Mesenchymal stem cell (in vitro differentiated cells and primary cell): Measurements from ENCODE around the gene FOXJ1.

Experiments used
- DNase-seq: peaks from one replicate; pipeline ENCODE4 v3.0.0-alpha.2; 2013
- H2AFZ ChIP-seq: one replicate; pipeline ENCODE4 v1.6.1; 2013; ENCODE audit warnings: low read depth, mild to moderate bottlenecking, control low read depth, inconsistent platforms, low read length, moderate library complexity
- H2AK5ac ChIP-seq: 2 replicates; pipeline ENCODE4 v1.6.1; 2013; ENCODE audit warnings: low read length, moderate library complexity, mild to moderate bottlenecking, inconsistent platforms; ENCODE audit not compliant: severe bottlenecking
- H2BK120ac ChIP-seq: one replicate; pipeline ENCODE4 v1.6.1; 2013; ENCODE audit warnings: low read depth, mild to moderate bottlenecking, inconsistent platforms, low read length, moderate library complexity
- H2BK12ac ChIP-seq, 2 experiments: one replicate each; pipeline ENCODE4 v1.6.1; 2013; ENCODE audit warnings: inconsistent platforms in 2 of 2, low read length in 2 of 2, mild to moderate bottlenecking in 2 of 2, moderate library complexity in 2 of 2, control low read depth in 1 of 2
- H2BK15ac ChIP-seq: one replicate; pipeline ENCODE4 v1.6.1; 2013; ENCODE audit warnings: mild to moderate bottlenecking, low read depth, inconsistent platforms; ENCODE audit not compliant: poor library complexity, severe bottlenecking
- H2BK5ac ChIP-seq: 2 replicates; pipeline ENCODE4 v1.6.1; 2013; ENCODE audit warnings: low read depth, mild to moderate bottlenecking, low read length, control low read depth, inconsistent platforms; ENCODE audit not compliant: poor library complexity, severe bottlenecking
- H3K14ac ChIP-seq, 2 experiments: one replicate each; pipeline ENCODE4 v1.6.1; 2013; ENCODE audit warnings: inconsistent platforms in 2 of 2, low read length in 2 of 2, control low read depth in 1 of 2, mild to moderate bottlenecking in 1 of 2, moderate library complexity in 1 of 2
- H3K18ac ChIP-seq, 2 experiments: one replicate each; pipeline ENCODE4 v1.6.1; 2013; ENCODE audit warnings: inconsistent platforms in 2 of 2, low read length in 2 of 2, control low read depth in 1 of 2, low read depth in 1 of 2, mild to moderate bottlenecking in 1 of 2
- H3K23ac ChIP-seq, 2 experiments: one replicate each; pipeline ENCODE4 v1.6.1; 2013; ENCODE audit warnings: inconsistent platforms in 2 of 2, low read length in 2 of 2, mild to moderate bottlenecking in 2 of 2, moderate library complexity in 2 of 2, control low read depth in 1 of 2
- H3K27ac ChIP-seq: 2 replicates; pipeline ENCODE4 v1.5.1; 2013; ENCODE audit warnings: mild to moderate bottlenecking, moderate library complexity, low read length, control low read depth, inconsistent platforms; ENCODE audit not compliant: poor library complexity, severe bottlenecking
- H3K27me3 ChIP-seq, 2 experiments: 2 replicates each; pipeline versions ENCODE4 v1.6.1 to v1.7.0; 2013; ENCODE audit warnings: low read length in 2 of 2, mild to moderate bottlenecking in 2 of 2, moderate library complexity in 2 of 2, control low read depth in 1 of 2, inconsistent platforms in 1 of 2; ENCODE audit not compliant: control insufficient read depth in 1 of 2, insufficient read depth in 1 of 2
- H3K36me3 ChIP-seq, 2 experiments: 2 replicates each; pipeline versions ENCODE4 v1.6.1 to v1.7.0; 2013; ENCODE audit warnings: low read length in 2 of 2, control low read depth in 1 of 2, inconsistent platforms in 1 of 2, low read depth in 1 of 2, mild to moderate bottlenecking in 1 of 2; ENCODE audit not compliant: insufficient read depth in 2 of 2, control insufficient read depth in 1 of 2
- H3K4ac ChIP-seq, 2 experiments: one replicate each; pipeline ENCODE4 v1.6.1; 2013; ENCODE audit warnings: inconsistent platforms in 2 of 2, low read length in 2 of 2, mild to moderate bottlenecking in 2 of 2, moderate library complexity in 2 of 2, control low read depth in 1 of 2, low read depth in 1 of 2
- H3K4me1 ChIP-seq: 2 replicates; pipeline ENCODE4 v1.6.1; 2013; ENCODE audit warnings: low read depth, low read length, control low read depth; ENCODE audit not compliant: control insufficient read depth, insufficient read depth
- H3K4me2 ChIP-seq: 2 replicates; pipeline ENCODE4 v1.6.1; 2013; ENCODE audit warnings: low read length, mild to moderate bottlenecking, inconsistent platforms; ENCODE audit not compliant: poor library complexity, severe bottlenecking
- H3K4me3 ChIP-seq, 2 experiments: 2 replicates each; pipeline versions ENCODE4 v1.5.1 to v1.7.0; 2013; ENCODE audit warnings: low read length in 2 of 2, mild to moderate bottlenecking in 2 of 2, control low read depth in 1 of 2, low read depth in 1 of 2; ENCODE audit not compliant: insufficient read depth in 1 of 2
- H3K79me1 ChIP-seq: replicated peaks from 2 replicates; pipeline ENCODE4 v1.6.1; 2013; ENCODE audit warnings: mild to moderate bottlenecking, control low read depth, low read length, inconsistent platforms; ENCODE audit not compliant: poor library complexity, severe bottlenecking
- H3K9ac ChIP-seq: 2 replicates; pipeline ENCODE4 v1.7.0; 2013; ENCODE audit warnings: mild to moderate bottlenecking, low read length, moderate library complexity
- H3K9me3 ChIP-seq: 2 replicates; pipeline ENCODE4 v1.7.0; 2013; ENCODE audit warnings: mild to moderate bottlenecking, low read length; ENCODE audit not compliant: control insufficient read depth
- H4K8ac ChIP-seq: one replicate; pipeline ENCODE4 v1.6.1; 2013; ENCODE audit warnings: inconsistent platforms, mild to moderate bottlenecking, low read length, moderate library complexity
- H4K91ac ChIP-seq: one replicate; pipeline ENCODE4 v1.6.1; 2013; ENCODE audit warnings: mild to moderate bottlenecking, low read length, inconsistent platforms
- WGBS: methylation state at CpG from one replicate; pipeline ENCODE4 v1.1.7; 2013; ENCODE audit warnings: mixed read lengths; 5-methylcytosine and 5-hydroxymethylcytosine counted together

The FOXJ1 gene

GRCh38 chr17:76137351-76138233 is 3.5 kb downstream of the FOXJ1 start:
- no peak overlapping the region for H4K91ac ChIP-seq
- H2BK15ac ChIP-seq: no peak overlapping the region
- peak overlapping the region; percentile 91 for H2AK5ac ChIP-seq
- H2BK120ac ChIP-seq: no peak overlapping the region
- H2AFZ ChIP-seq: no peak overlapping the region
- no peaks in the 10 kb centered on the region for H3K9me3 ChIP-seq
- no peaks in the 10 kb centered on the region for H3K79me1 ChIP-seq
- peaks cover 73% of the 10 kb centered on the region for H3K4me1 ChIP-seq
- no peak overlapping the region for H3K18ac ChIP-seq
- H3K4me3 ChIP-seq: no peak overlapping the region
- peak overlapping the region; percentile 50 for H2BK5ac ChIP-seq
- H4K8ac ChIP-seq: no peak overlapping the region
- 14% methylated on average over 54 of the region's 54 CpGs for WGBS
- H3K9ac ChIP-seq: no peak overlapping the region
- no peak overlapping the region for H3K23ac ChIP-seq
- H3K4me2 ChIP-seq: peak overlapping the region; percentile 31
- H2BK12ac ChIP-seq: no peak overlapping the region
- no peak overlapping the region for H3K4ac ChIP-seq
- no peaks in the 10 kb centered on the region for H3K36me3 ChIP-seq
- no peak overlapping the region for H3K14ac ChIP-seq
- DNase-seq: no peak
- H3K27me3 ChIP-seq: peaks cover 3 to 98% of the 10 kb centered on the region in 2 experiments
- H3K27ac ChIP-seq: peak overlapping the region; percentile 75

DNA sequence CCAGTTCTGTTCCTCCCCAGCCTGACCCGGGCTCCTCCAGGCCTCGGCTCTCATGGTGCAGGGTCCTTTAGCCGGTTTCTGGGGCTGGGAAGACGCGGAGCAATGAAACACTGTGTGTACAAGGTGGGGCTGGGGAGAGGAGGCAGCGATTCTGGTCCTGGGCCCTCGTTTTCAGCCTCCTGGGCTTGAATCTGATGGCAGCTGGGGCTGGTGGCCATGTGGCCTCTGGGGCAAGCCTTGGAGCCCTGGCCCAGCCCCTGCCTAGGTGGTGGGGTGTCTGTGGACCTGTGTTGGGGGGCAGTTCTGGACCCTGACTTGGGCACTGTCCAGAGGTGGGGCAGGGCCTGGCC is 4.1 kb downstream of the FOXJ1 start:
- no peak overlapping the region for H2AFZ ChIP-seq
- peaks cover 73% of the 10 kb centered on the region for H3K4me1 ChIP-seq
- H2AK5ac ChIP-seq: peak overlapping the region; percentile 91
- no peak overlapping the region for H3K23ac ChIP-seq
- H2BK120ac ChIP-seq: no peak overlapping the region
- no peak overlapping the region for H3K18ac ChIP-seq
- H3K27ac ChIP-seq: no peak overlapping the region
- H3K14ac ChIP-seq: no peak overlapping the region
- WGBS: 5% methylated on average over 7 of the region's 7 CpGs
- no peak overlapping the region for H3K4me3 ChIP-seq
- no peak overlapping the region for H3K4me2 ChIP-seq
- H4K91ac ChIP-seq: no peak overlapping the region
- no peaks in the 10 kb centered on the region for H3K36me3 ChIP-seq
- H3K9me3 ChIP-seq: no peaks in the 10 kb centered on the region
- peaks cover 3 to 97% of the 10 kb centered on the region in 2 experiments for H3K27me3 ChIP-seq
- H2BK15ac ChIP-seq: no peak overlapping the region
- H3K4ac ChIP-seq: no peak overlapping the region
- H3K9ac ChIP-seq: no peak overlapping the region
- H3K79me1 ChIP-seq: no peaks in the 10 kb centered on the region
- no peak for DNase-seq
- no peak overlapping the region for H2BK5ac ChIP-seq
- no peak overlapping the region for H4K8ac ChIP-seq
- no peak overlapping the region for H2BK12ac ChIP-seq

GRCh38 chr17:76136276-76137000 is 4.6 kb downstream of the FOXJ1 start:
- 30% methylated on average over 16 of the region's 16 CpGs for WGBS
- Histone ChIP-seq H2BK15ac (no peak overlapping the region), H2AFZ (no peak overlapping the region), H3K79me1 (no peaks in the 10 kb centered on the region), H3K14ac (no peak overlapping the region), H3K23ac (no peak overlapping the region), H3K4me2 (no peak overlapping the region), H3K9me3 (no peaks in the 10 kb centered on the region), H4K91ac (no peak overlapping the region), H3K4me1 (peaks cover 74% of the 10 kb centered on the region), H2BK5ac (no peak overlapping the region), H3K4me3 (no peak overlapping the region), H4K8ac (no peak overlapping the region), H3K27ac (no peak overlapping the region), H3K36me3 (no peaks in the 10 kb centered on the region), H3K9ac (no peak overlapping the region), H2BK12ac (no peak overlapping the region), H3K18ac (no peak overlapping the region), H2AK5ac (peak overlapping the region; percentile 91), H2BK120ac (no peak overlapping the region), H3K27me3 (peaks cover 3 to 97% of the 10 kb centered on the region in 2 experiments), H3K4ac (no peak overlapping the region)
- DNase-seq: no peak

GRCh38 chr17:76135810-76136188 is 5.2 kb downstream of the FOXJ1 start:
- H2AFZ ChIP-seq: no peak overlapping the region
- H3K36me3 ChIP-seq: no peaks in the 10 kb centered on the region
- no peak overlapping the region for H3K14ac ChIP-seq
- H3K27me3 ChIP-seq: peaks cover 3 to 99% of the 10 kb centered on the region in 2 experiments
- H2BK120ac ChIP-seq: no peak overlapping the region
- H3K9ac ChIP-seq: no peak overlapping the region
- no peaks in the 10 kb centered on the region for H3K79me1 ChIP-seq
- DNase-seq: no peak
- no peak overlapping the region for H3K4ac ChIP-seq
- H3K18ac ChIP-seq: no peak overlapping the region
- peak overlapping the region; percentile 28 for H2AK5ac ChIP-seq
- H3K27ac ChIP-seq: no peak overlapping the region
- H4K8ac ChIP-seq: no peak overlapping the region
- no peak overlapping the region for H3K23ac ChIP-seq
- H3K4me3 ChIP-seq: no peak overlapping the region
- no peak overlapping the region for H3K4me2 ChIP-seq
- no peak overlapping the region for H2BK12ac ChIP-seq
- WGBS: 18% methylated on average over 4 of the region's 8 CpGs
- H2BK5ac ChIP-seq: no peak overlapping the region
- no peak overlapping the region for H2BK15ac ChIP-seq
- H3K4me1 ChIP-seq: peaks cover 69% of the 10 kb centered on the region
- H3K9me3 ChIP-seq: no peaks in the 10 kb centered on the region
- no peak overlapping the region for H4K91ac ChIP-seq
